GM23338 (cell line): ENCODE measurements around the gene IDI1. TPM values are rescaled to one million over a fixed set of nuclear protein-coding genes. Genes with fewer than 3 reads are reported as not detected.
A peak's percentile ranks its signal among the peaks of the same experiment; 100 is the strongest.

ENCODE experiments used
- ATAC-seq: fragments of 200-7000 bp; cut with Tn5 transposase; 3 replicates; pipeline ENCODE4 v1.9.1; 2020
- DNase-seq: peaks from one replicate; pipeline ENCODE4 v3.0.0-alpha.2; 2015; ENCODE audit warnings: low spot score
- H2AFZ ChIP-seq: fragments of 200-600 bp; sonication (generic); 2 replicates; pipeline ENCODE4 v1.8.0; 2016; ENCODE audit warnings: antibody characterized with exemption, mild to moderate bottlenecking, moderate library complexity
- H3F3A ChIP-seq: fragments of 200-600 bp; sonication (generic); replicated peaks from 2 replicates; pipeline ENCODE4 v1.8.0; 2017; ENCODE audit warnings: antibody characterized with exemption, mixed run types, low read depth
- H3K27ac ChIP-seq: fragments of 200-600 bp; sonication (generic); 2 replicates; pipeline ENCODE4 v1.6.1; 2016; ENCODE audit warnings: low read depth
- H3K27me3 ChIP-seq: fragments of 200-600 bp; sonication (generic); 2 replicates; pipeline ENCODE4 v1.8.0; 2016; ENCODE audit warnings: mild to moderate bottlenecking, mixed run types, moderate library complexity; ENCODE audit not compliant: insufficient read depth
- H3K36me3 ChIP-seq: fragments of 200-600 bp; sonication (generic); 2 replicates; pipeline ENCODE4 v1.8.0; 2016; ENCODE audit warnings: mild to moderate bottlenecking; ENCODE audit not compliant: insufficient read depth
- H3K4me1 ChIP-seq: fragments of 200-600 bp; sonication (generic); 2 replicates; pipeline ENCODE4 v1.8.0; 2016; ENCODE audit warnings: mild to moderate bottlenecking, moderate library complexity; ENCODE audit not compliant: insufficient read depth
- H3K4me2 ChIP-seq: fragments of 200-600 bp; sonication (generic); 2 replicates; pipeline ENCODE4 v1.7.1; 2017; ENCODE audit warnings: mixed run types
- H3K4me3 ChIP-seq: fragments of 200-600 bp; sonication (generic); 2 replicates; pipeline ENCODE4 v1.6.1; 2016; ENCODE audit warnings: mixed run types
- H3K79me2 ChIP-seq: fragments of 200-600 bp; sonication (generic); replicated peaks from 2 replicates; pipeline ENCODE4 v1.8.0; 2017; ENCODE audit warnings: mild to moderate bottlenecking; ENCODE audit not compliant: insufficient read depth
- H3K9me2 ChIP-seq: fragments of 200-600 bp; sonication (generic); 2 replicates; pipeline ENCODE4 v1.8.0; 2017; ENCODE audit not compliant: insufficient read depth
- H4K20me1 ChIP-seq: fragments of 200-600 bp; sonication (generic); replicated peaks from 2 replicates; pipeline ENCODE4 v1.8.0; 2017; ENCODE audit warnings: mild to moderate bottlenecking; ENCODE audit not compliant: insufficient read depth
- H3K27ac Mint-ChIP-seq: 2 replicates; pipeline ENCODE4 v1.8.0; 2020; ENCODE audit warnings: inconsistent platforms, mild to moderate bottlenecking, moderate library complexity, mixed read lengths
- H3K27me3 Mint-ChIP-seq: 3 replicates; pipeline ENCODE4 v1.8.0; 2022; ENCODE audit warnings: low read depth, mild to moderate bottlenecking, moderate library complexity, mixed read lengths, inconsistent platforms; ENCODE audit not compliant: insufficient read depth, poor library complexity
- H3K36me3 Mint-ChIP-seq: 3 replicates; pipeline ENCODE4 v1.8.0; 2021; ENCODE audit warnings: low read depth, mild to moderate bottlenecking, inconsistent platforms, moderate library complexity, mixed read lengths
- H3K4me1 Mint-ChIP-seq: 3 replicates; pipeline ENCODE4 v1.8.0; 2020; ENCODE audit warnings: mild to moderate bottlenecking, inconsistent platforms, mixed read lengths
- H3K4me3 Mint-ChIP-seq: 3 replicates; pipeline ENCODE4 v1.8.0; 2021; ENCODE audit warnings: moderate library complexity, mild to moderate bottlenecking, inconsistent platforms, mixed read lengths
- H3K9me3 Mint-ChIP-seq: 3 replicates; pipeline ENCODE4 v1.8.0; 2020; ENCODE audit warnings: moderate library complexity, mild to moderate bottlenecking, inconsistent platforms, mixed read lengths
- CREB1 ChIP-seq: fragments of 250-450 bp; sonication (Bioruptor Pico); IDR thresholded peaks from 2 replicates; pipeline ENCODE4 v1.5.0; 2020; ENCODE audit warnings: low read depth, mild to moderate bottlenecking, moderate library complexity
- ETS1 ChIP-seq: IDR thresholded peaks from 2 replicates; pipeline ENCODE4 v1.6.1; 2016; ENCODE audit warnings: antibody characterized with exemption
- EZH2 ChIP-seq: fragments of 200-600 bp; sonication (generic); IDR thresholded peaks from one replicate; pipeline ENCODE4 v1.8.0; 2017; ENCODE audit warnings: antibody characterized with exemption, mild to moderate bottlenecking, low read depth; ENCODE audit not compliant: unreplicated experiment
- EZH2phosphoT487 ChIP-seq: fragments of 200-600 bp; sonication (generic); IDR thresholded peaks from one replicate; pipeline ENCODE4 v1.8.1; 2018; ENCODE audit warnings: antibody characterized with exemption; ENCODE audit not compliant: unreplicated experiment
- JUNB ChIP-seq: IDR thresholded peaks from one replicate; pipeline ENCODE4 v1.6.1; 2016; ENCODE audit warnings: antibody characterized with exemption; ENCODE audit not compliant: unreplicated experiment
- POLR2AphosphoS5 ChIP-seq: IDR thresholded peaks from 2 replicates; pipeline ENCODE4 v1.6.1; 2016; ENCODE audit warnings: antibody characterized with exemption, low read depth
- REST ChIP-seq: IDR thresholded peaks from one replicate; pipeline ENCODE4 v1.6.1; 2018; ENCODE audit warnings: antibody characterized with exemption; ENCODE audit not compliant: unreplicated experiment
- STAT1 ChIP-seq: IDR thresholded peaks from one replicate; pipeline ENCODE4 v1.6.1; 2016; ENCODE audit warnings: antibody characterized with exemption; ENCODE audit not compliant: unreplicated experiment
- ZNF114 ChIP-seq: fragments of 250-450 bp; sonication (Bioruptor Pico); IDR thresholded peaks from 2 replicates; pipeline ENCODE4 v1.5.0; 2020; ENCODE audit warnings: mild to moderate bottlenecking, moderate library complexity
- ZNF331 ChIP-seq: fragments of 250-450 bp; sonication (Bioruptor Pico); IDR thresholded peaks from 2 replicates; pipeline ENCODE4 v1.5.0; 2020; ENCODE audit warnings: low read depth, mild to moderate bottlenecking, moderate library complexity
- ZNF462 ChIP-seq: fragments of 250-450 bp; sonication (Bioruptor Pico); IDR thresholded peaks from 2 replicates; pipeline ENCODE4 v1.5.0; 2020; ENCODE audit warnings: mild to moderate bottlenecking, moderate library complexity
- polyA plus RNA-seq: library from polyadenylated mRNA; unstranded; fragments of >200 nt; fragmentation: Nextera tagmentation; extraction: Ambion mirVana; gene quantifications from 2 replicates; pipeline ENCODE4 v1.2.1, GENCODE V29; 2016
- total RNA-seq: library from RNA; depleted of rRNA; stranded (reverse); fragments of >200 nt; shearing (Covaris generic); gene quantifications from 2 replicates; pipeline ENCODE4 v1.2.3, GENCODE V29; 2014
- TF ChIP-seq, protein P1 (sequence below), 2 experiments: fragments of 200-600 bp in 1 of 2; sonication (generic) in 1 of 2; conservative IDR thresholded peaks; 2 replicates each; pipeline versions ENCODE4 v1.5.1 to v1.6.1; 2016 to 2017; ENCODE audit warnings: antibody characterized with exemption in 2 of 2, low read depth in 2 of 2, mild to moderate bottlenecking in 2 of 2, moderate library complexity in 1 of 2

The IDI1 gene
- total and polyA plus RNA-seq, 2 experiments from 2014 or later: 119 to 154 TPM

GRCh38 chr10:992467-992866, 56.5 kb downstream of the IDI1 start (continued):
- no peak for TF ChIP-seq ZNF462
- TF ChIP-seq POLR2AphosphoS5: no peak

- no peak overlapping the region for H3K27ac Mint-ChIP-seq
- Histone ChIP-seq H3F3A (peaks cover 22% of the 10 kb centered on the region; the same call in 1 of the 2 replicates), H3K36me3 (peaks cover 37% of the 10 kb centered on the region), H3K79me2 (peaks cover 76% of the 10 kb centered on the region), H3K4me1 (peaks cover 21% of the 10 kb centered on the region), H3K9me2 (no peaks in the 10 kb centered on the region), H3K27ac (no peak overlapping the region), H3K27me3 (no peaks in the 10 kb centered on the region), H2AFZ (no peak overlapping the region), H4K20me1 (peaks cover 66% of the 10 kb centered on the region), H3K4me3 (no peak overlapping the region), H3K4me2 (no peak overlapping the region)
- TF ChIP-seq POLR2AphosphoS5: no peak
- TF ChIP-seq, protein P1, sequence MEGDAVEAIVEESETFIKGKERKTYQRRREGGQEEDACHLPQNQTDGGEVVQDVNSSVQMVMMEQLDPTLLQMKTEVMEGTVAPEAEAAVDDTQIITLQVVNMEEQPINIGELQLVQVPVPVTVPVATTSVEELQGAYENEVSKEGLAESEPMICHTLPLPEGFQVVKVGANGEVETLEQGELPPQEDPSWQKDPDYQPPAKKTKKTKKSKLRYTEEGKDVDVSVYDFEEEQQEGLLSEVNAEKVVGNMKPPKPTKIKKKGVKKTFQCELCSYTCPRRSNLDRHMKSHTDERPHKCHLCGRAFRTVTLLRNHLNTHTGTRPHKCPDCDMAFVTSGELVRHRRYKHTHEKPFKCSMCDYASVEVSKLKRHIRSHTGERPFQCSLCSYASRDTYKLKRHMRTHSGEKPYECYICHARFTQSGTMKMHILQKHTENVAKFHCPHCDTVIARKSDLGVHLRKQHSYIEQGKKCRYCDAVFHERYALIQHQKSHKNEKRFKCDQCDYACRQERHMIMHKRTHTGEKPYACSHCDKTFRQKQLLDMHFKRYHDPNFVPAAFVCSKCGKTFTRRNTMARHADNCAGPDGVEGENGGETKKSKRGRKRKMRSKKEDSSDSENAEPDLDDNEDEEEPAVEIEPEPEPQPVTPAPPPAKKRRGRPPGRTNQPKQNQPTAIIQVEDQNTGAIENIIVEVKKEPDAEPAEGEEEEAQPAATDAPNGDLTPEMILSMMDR (conservative IDR thresholded peaks at IDR 0.05; ENCODE audit: low read depth in 2 of 2): no peak
- no peak for TF ChIP-seq ZNF114 (CRISPR knock-in tag)
- no peak for TF ChIP-seq EZH2
- TF ChIP-seq ETS1: no peak
- TF ChIP-seq JUNB: no peak
- no peak for TF ChIP-seq REST
- TF ChIP-seq CREB1: no peak
- no peak for TF ChIP-seq ZNF331
- TF ChIP-seq STAT1: no peak
- TF ChIP-seq EZH2phosphoT487: no peak
- H3K4me3 Mint-ChIP-seq: peak overlapping the region; percentile 42; the same call in 2 of the 3 replicates
- DNase-seq (no peak), ATAC-seq (no peak)
- H3K36me3 Mint-ChIP-seq: peaks cover 65% of the 10 kb centered on the region
- peaks cover 21% of the 10 kb centered on the region for H3K27me3 Mint-ChIP-seq
- peaks cover 17% of the 10 kb centered on the region for H3K4me1 Mint-ChIP-seq
- H3K9me3 Mint-ChIP-seq: no peaks in the 10 kb centered on the region; the same call in 1 of the 3 replicates
Measured at GRCh38 chr10:990808-991207, 58.1 kb downstream of the IDI1 start.
